Fibroblast of skin of right quadriceps (primary cell): ENCODE data around the gene PRPSAP1.

Experiments
- DNase-seq: peaks from one replicate; pipeline ENCODE4 v3.0.0-alpha.2; 2013

Gene PRPSAP1

GRCh38 chr17:76353599-76354316 lies at the start of gene PRPSAP1:
PRPSAP1 (minus strand) TSS chr17:76353916; CDS start chr17:76353703, 213 bp downstream.
- peak; percentile 90 for DNase-seq

- DNase-seq = no peak
Observed at GRCh38 chr17:76402711-76403110, 49.0 kb upstream of the PRPSAP1 start.

GRCh38 chr17:76399175-76400172 lies 45.8 kb upstream of the PRPSAP1 start:
- DNase-seq = no peak

GRCh38 chr17:76398523-76399174 lies 44.9 kb upstream of the PRPSAP1 start:
- no peak for DNase-seq

- peak; percentile 73 for DNase-seq
Observed at GRCh38 chr17:76397687-76398522, 44.2 kb upstream of the PRPSAP1 start.

GRCh38 chr17:76397184-76397583 lies 43.5 kb upstream of the PRPSAP1 start:
- DNase-seq = no peak

GRCh38 chr17:76395980-76396379 lies 42.3 kb upstream of the PRPSAP1 start:
- no peak for DNase-seq

- no peak for DNase-seq
Observed at GRCh38 chr17:76394166-76394565, 40.5 kb upstream of the PRPSAP1 start.

GRCh38 chr17:76391200-76391715 lies 37.5 kb upstream of the PRPSAP1 start:
- no peak for DNase-seq

GRCh38 chr17:76390003-76390421 lies 36.3 kb upstream of the PRPSAP1 start:
- no peak for DNase-seq

- DNase-seq = no peak
Observed at GRCh38 chr17:76388966-76389888, 35.5 kb upstream of the PRPSAP1 start.

GRCh38 chr17:76386966-76387765 lies 33.5 kb upstream of the PRPSAP1 start:
- no peak for DNase-seq

GRCh38 chr17:76385892-76386786 lies 32.4 kb upstream of the PRPSAP1 start:
- peak; percentile 77 for DNase-seq

GRCh38 chr17:76384987-76385891 lies 31.5 kb upstream of the PRPSAP1 start:
- DNase-seq = peak; percentile 64

- DNase-seq = peak; percentile 85
Observed at GRCh38 chr17:76384222-76384986, 30.7 kb upstream of the PRPSAP1 start, which contains the start of gene SPHK1. SPHK1 (plus strand) TSS chr17:76384609; CDS start chr17:76385645, 1,036 bp downstream.

- DNase-seq = peak; percentile 62
Observed at GRCh38 chr17:76383546-76384221, 30.0 kb upstream of the PRPSAP1 start.
